ENCODE results near the gene SLC30A4.

Gene SLC30A4

GRCh38 chr15:45449916-45450867, 72.4 kb downstream of the SLC30A4 start:
- DNase-seq: no peak

GRCh38 chr15:45449395-45449794, 73.2 kb downstream of the SLC30A4 start:
- DNase-seq: no peak

- no peak for DNase-seq
Observed at GRCh38 chr15:45448066-45448915, 74.3 kb downstream of the SLC30A4 start.

GRCh38 chr15:45443645-45444044, 78.9 kb downstream of the SLC30A4 start:
- no peak for DNase-seq

GRCh38 chr15:45442507-45443135, 79.9 kb downstream of the SLC30A4 start:
- DNase-seq: no peak

GRCh38 chr15:45441686-45442085, 80.9 kb downstream of the SLC30A4 start:
- DNase-seq: no peak

- no peak for DNase-seq
Observed at GRCh38 chr15:45441036-45441435, 81.5 kb downstream of the SLC30A4 start.

GRCh38 chr15:45439521-45440260, 82.9 kb downstream of the SLC30A4 start:
- no peak for DNase-seq

- DNase-seq: no peak
Observed at GRCh38 chr15:45435124-45435903, 87.2 kb downstream of the SLC30A4 start.

- no peak for DNase-seq
Observed at GRCh38 chr15:45434078-45434567, 88.4 kb downstream of the SLC30A4 start.

- no peak for DNase-seq
Observed at GRCh38 chr15:45431511-45431910, 91.0 kb downstream of the SLC30A4 start.

GRCh38 chr15:45429941-45430792, 92.4 kb downstream of the SLC30A4 start:
- no peak for DNase-seq

Measured in NCI-H1048 (cell line).